B cell (primary cell): ENCODE results near the gene DUSP11.

Experiments
- CTCF ChIP-seq: fragments of 200-600 bp; IDR thresholded peaks from one replicate; pipeline ENCODE4 v1.8.0; 2022; ENCODE audit warnings: antibody characterized with exemption, mild to moderate bottlenecking
- EZH2 ChIP-seq: IDR thresholded peaks from 2 replicates; pipeline ENCODE4 v1.6.1; 2012; ENCODE audit warnings: borderline replicate concordance, low read depth, mild to moderate bottlenecking, moderate library complexity, low read length; ENCODE audit not compliant: insufficient read depth, poor library complexity, severe bottlenecking

GRCh38 chr2:73776381-73776780 is 3.5 kb downstream of the DUSP11 start:
- TF ChIP-seq CTCF, result no peak
- TF ChIP-seq EZH2, result no peak
